HEK293T (cell line): ENCODE measurements around the gene SPATA13.

ENCODE experiments used
- ARNT ChIP-seq: fragments of 450-650 bp; IDR thresholded peaks from 2 replicates; pipeline ENCODE4 v1.6.1; 2017; ENCODE audit warnings: mild to moderate bottlenecking
- BHLHE40 ChIP-seq: fragments of 450-650 bp; IDR thresholded peaks from 2 replicates; pipeline ENCODE4 v1.6.1; 2016; ENCODE audit warnings: mild to moderate bottlenecking, moderate library complexity, borderline replicate concordance
- ELF4 ChIP-seq: fragments of 450-650 bp; IDR thresholded peaks from 2 replicates; pipeline ENCODE4 v1.6.1; 2017; ENCODE audit warnings: antibody characterized with exemption
- FOXA1 ChIP-seq: fragments of 450-650 bp; IDR thresholded peaks from 2 replicates; pipeline ENCODE4 v1.6.1; 2016; ENCODE audit warnings: mild to moderate bottlenecking
- FOXK2 ChIP-seq: fragments of 450-650 bp; IDR thresholded peaks from 2 replicates; pipeline ENCODE4 v1.6.1; 2016; ENCODE audit warnings: mild to moderate bottlenecking
- FOXM1 ChIP-seq: fragments of 450-650 bp; IDR thresholded peaks from 2 replicates; pipeline ENCODE4 v1.6.1; 2017; ENCODE audit warnings: mild to moderate bottlenecking, borderline replicate concordance
- HDGF ChIP-seq: fragments of 450-650 bp; IDR thresholded peaks from 2 replicates; pipeline ENCODE4 v1.6.1; 2017; ENCODE audit warnings: antibody characterized with exemption, borderline replicate concordance
- L3MBTL2 ChIP-seq: fragments of 450-650 bp; conservative IDR thresholded peaks from 2 replicates; pipeline ENCODE4 v1.6.1; 2016; ENCODE audit warnings: mild to moderate bottlenecking
- PKNOX1 ChIP-seq: fragments of 450-650 bp; IDR thresholded peaks from 2 replicates; pipeline ENCODE4 v1.6.1; 2016
- SP1 ChIP-seq: fragments of 450-650 bp; IDR thresholded peaks from 2 replicates; pipeline ENCODE4 v1.6.1; 2017

- TF ChIP-seq FOXM1 (no peak), FOXA1 (no peak), ELF4 (no peak), BHLHE40 (no peak), SP1 (no peak), HDGF (no peak), ARNT (no peak), L3MBTL2 (no peak), FOXK2 (no peak), PKNOX1 (no peak)
Observed at GRCh38 chr13:24225930-24226329, 65.4 kb downstream of the SPATA13 start.
